Measurements from ENCODE around the gene RABEP1. TPM values are rescaled to one million over a fixed set of nuclear protein-coding genes. Genes with fewer than 3 reads are reported as not detected.

Gene RABEP1
- total and polyA plus RNA-seq, 2 experiments from 2014 or later, result 37.0 to 88.1 TPM

- TF ChIP-seq CTCF (conservative IDR thresholded peaks at IDR 0.05; ENCODE audit: low read depth in 2 of 2) (no peak), REST (IDR thresholded peaks at IDR 0.05; ENCODE audit: unreplicated experiment) (no peak), POLR2AphosphoS5 (IDR thresholded peaks at IDR 0.05; ENCODE audit: low read depth) (no peak)
Measured at GRCh38 chr17:5424909-5425308, 142.8 kb downstream of the RABEP1 start (continued).

GRCh38 chr17:5425826-5426225, 143.7 kb downstream of the RABEP1 start:
- Histone ChIP-seq H3K36me3 (ENCODE audit: insufficient read depth) (peaks cover 66% of the 10 kb centered on the region), H4K20me1 (replicated peaks; ENCODE audit: insufficient read depth) (peaks cover 29% of the 10 kb centered on the region), H2AFZ (no peak overlapping the region), H3K27me3 (ENCODE audit: insufficient read depth) (no peaks in the 10 kb centered on the region), H3K9me2 (ENCODE audit: insufficient read depth) (no peaks in the 10 kb centered on the region), H3K27ac (ENCODE audit: low read depth) (no peak overlapping the region), H3K4me2 (no peak overlapping the region), H3F3A (replicated peaks; ENCODE audit: low read depth) (peaks cover 15% of the 10 kb centered on the region), H3K79me2 (replicated peaks; ENCODE audit: insufficient read depth) (peaks cover 35% of the 10 kb centered on the region), H3K4me3 (no peak overlapping the region), H3K4me1 (ENCODE audit: insufficient read depth) (peaks cover 5% of the 10 kb centered on the region)
- Mint-ChIP-seq H3K27me3 (ENCODE audit: insufficient read depth, low read depth, poor library complexity) (peaks cover under 1% of the 10 kb centered on the region), H3K36me3 (ENCODE audit: low read depth) (peaks cover 95% of the 10 kb centered on the region), H3K27ac (no peak overlapping the region), H3K4me1 (peaks cover 6% of the 10 kb centered on the region), H3K9me3 (no peaks in the 10 kb centered on the region), H3K4me3 (no peak overlapping the region)
- no peak for DNase-seq (ENCODE audit: low spot score)
- ATAC-seq, result no peak
- TF ChIP-seq EZH2 (IDR thresholded peaks at IDR 0.05; ENCODE audit: low read depth, unreplicated experiment), result no peak
- TF ChIP-seq STAT1 (IDR thresholded peaks at IDR 0.05; ENCODE audit: unreplicated experiment), result no peak
- TF ChIP-seq NANOG (IDR thresholded peaks at IDR 0.05; ENCODE audit: borderline replicate concordance), result no peak
- no peak for TF ChIP-seq ZNF462 (CRISPR knock-in tag; IDR thresholded peaks at IDR 0.05)
- TF ChIP-seq POLR2AphosphoS5 (IDR thresholded peaks at IDR 0.05; ENCODE audit: low read depth), result no peak
- TF ChIP-seq ZNF114 (CRISPR knock-in tag; IDR thresholded peaks at IDR 0.05), result no peak
- TF ChIP-seq ETS1 (IDR thresholded peaks at IDR 0.05), result no peak
- no peak for TF ChIP-seq JUNB (IDR thresholded peaks at IDR 0.05; ENCODE audit: unreplicated experiment)
- TF ChIP-seq CREB1 (CRISPR knock-in tag; IDR thresholded peaks at IDR 0.05; ENCODE audit: low read depth), result no peak

All from GM23338 (cell line).